HUES48 (cell line): ENCODE results near the gene CD8B.
A peak's percentile ranks its signal among the peaks of the same experiment; 100 is the strongest.
"Not testable (repeated sequence)": the region's sequence is repeated elsewhere in the genome, so short reads cannot be mapped to it uniquely, and the experiment has no call there.

Source experiments
- H3K27ac ChIP-seq: one replicate; pipeline ENCODE4 v1.7.0; 2013; ENCODE audit warnings: low read depth, low read length, inconsistent platforms
- H3K27me3 ChIP-seq: 2 replicates; pipeline ENCODE4 v1.6.1; 2013; ENCODE audit warnings: mild to moderate bottlenecking, low read length; ENCODE audit not compliant: control insufficient read depth, insufficient read depth
- H3K36me3 ChIP-seq: 2 replicates; pipeline ENCODE4 v1.6.1; 2013; ENCODE audit warnings: low read length; ENCODE audit not compliant: control insufficient read depth, insufficient read depth
- H3K4me1 ChIP-seq: 2 replicates; pipeline ENCODE4 v1.6.1; 2013; ENCODE audit warnings: mild to moderate bottlenecking, low read length; ENCODE audit not compliant: control insufficient read depth, insufficient read depth
- H3K4me3 ChIP-seq: 2 replicates; pipeline ENCODE4 v1.5.1; 2013; ENCODE audit warnings: mild to moderate bottlenecking, low read depth, low read length
- H3K9ac ChIP-seq: 2 replicates; pipeline ENCODE4 v1.6.1; 2013; ENCODE audit warnings: mild to moderate bottlenecking, low read depth, low read length, moderate library complexity
- H3K9me3 ChIP-seq: 2 replicates; pipeline ENCODE4 v1.6.1; 2013; ENCODE audit warnings: low read length; ENCODE audit not compliant: control insufficient read depth, insufficient read depth

The CD8B gene

DNA sequence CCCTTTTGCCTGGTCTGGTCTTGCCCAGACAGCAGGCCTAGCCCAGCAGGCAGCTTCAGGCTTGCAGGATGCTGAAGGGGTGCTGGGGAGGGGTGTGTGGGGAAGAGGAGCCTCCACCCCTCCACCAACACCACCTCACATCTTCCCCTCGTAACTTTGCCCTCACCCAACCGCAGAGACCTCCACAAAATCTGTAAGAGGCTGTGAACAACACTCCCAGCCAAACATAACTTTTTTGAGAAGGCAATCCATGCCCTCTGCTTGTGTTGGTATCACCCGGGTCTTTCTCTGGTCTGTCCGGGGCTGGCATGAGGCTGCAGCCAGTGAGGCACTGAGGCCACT is 26.2 kb downstream of the CD8B start:
- not testable (repeated sequence) for H3K4me3 ChIP-seq, H3K36me3 ChIP-seq, H3K9ac ChIP-seq, H3K27me3 ChIP-seq, H3K4me1 ChIP-seq, H3K27ac ChIP-seq, H3K9me3 ChIP-seq

DNA sequence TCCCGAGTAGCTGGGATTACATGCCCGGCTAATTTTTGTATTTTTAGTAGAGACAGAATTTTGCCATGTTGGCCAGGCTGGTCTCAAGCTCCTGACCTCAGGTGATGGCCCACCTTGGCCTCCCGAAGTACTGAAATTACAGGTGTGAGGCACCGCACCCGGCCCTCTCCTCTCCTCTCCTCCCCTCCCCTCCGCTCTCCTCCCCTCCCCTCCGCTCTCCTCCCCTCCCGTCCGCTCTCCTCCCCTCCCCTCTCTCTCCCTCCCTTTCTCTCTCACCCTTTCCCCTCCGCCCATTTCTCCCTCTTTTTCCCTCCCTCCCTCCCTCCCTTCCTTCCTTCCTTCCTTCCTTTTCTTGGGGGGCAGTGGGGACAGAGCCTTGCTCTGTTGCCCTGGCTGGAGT is 28.4 kb downstream of the CD8B start:
- no peak overlapping the region for H3K27ac ChIP-seq
- no peaks in the 10 kb centered on the region for H3K9me3 ChIP-seq
- no peak overlapping the region for H3K4me3 ChIP-seq
- no peaks in the 10 kb centered on the region for H3K27me3 ChIP-seq
- peaks cover 6% of the 10 kb centered on the region for H3K4me1 ChIP-seq
- H3K9ac ChIP-seq: no peak overlapping the region
- no peaks in the 10 kb centered on the region for H3K36me3 ChIP-seq

DNA sequence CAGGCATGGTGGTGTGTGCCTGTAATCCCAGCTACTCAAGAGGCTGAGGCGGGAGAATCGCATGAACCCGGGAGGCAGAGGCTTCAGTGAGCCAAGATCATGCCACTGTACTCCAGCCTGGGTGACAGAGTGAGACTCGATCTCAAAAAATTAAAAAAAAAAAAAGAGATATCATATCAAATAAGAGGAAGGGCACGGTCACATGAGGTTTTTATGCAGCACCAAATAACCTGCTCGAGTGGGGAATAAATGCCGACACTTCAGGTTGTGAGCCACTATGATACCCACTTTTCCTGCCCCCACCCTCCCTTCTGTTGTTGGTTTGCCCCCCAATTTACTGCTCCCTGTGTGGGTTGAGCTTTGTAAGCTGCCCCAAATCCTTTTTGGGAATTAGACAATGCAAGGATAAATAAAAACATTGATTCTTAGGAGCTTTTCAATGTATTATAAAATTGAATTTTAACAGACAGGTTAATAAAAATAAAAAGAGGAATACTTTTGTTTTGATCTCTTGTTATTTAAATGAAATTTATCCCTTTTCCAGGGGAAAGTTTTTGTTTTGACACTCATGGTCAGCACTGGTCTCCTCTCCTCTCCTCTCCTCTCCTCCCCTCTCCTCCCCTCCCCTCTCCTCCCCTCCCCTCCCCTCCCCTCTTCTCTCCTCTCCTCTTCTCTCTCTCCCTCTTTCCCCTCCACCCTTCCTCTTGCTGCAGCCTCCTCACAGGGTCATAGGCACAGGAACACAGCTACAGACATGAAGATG is 29.2 kb downstream of the CD8B start:
- H3K9me3 ChIP-seq: no peaks in the 10 kb centered on the region
- no peaks in the 10 kb centered on the region for H3K36me3 ChIP-seq
- H3K9ac ChIP-seq: no peak overlapping the region
- no peak overlapping the region for H3K27ac ChIP-seq
- peaks cover 6% of the 10 kb centered on the region for H3K4me1 ChIP-seq
- no peaks in the 10 kb centered on the region for H3K27me3 ChIP-seq
- H3K4me3 ChIP-seq: no peak overlapping the region

DNA sequence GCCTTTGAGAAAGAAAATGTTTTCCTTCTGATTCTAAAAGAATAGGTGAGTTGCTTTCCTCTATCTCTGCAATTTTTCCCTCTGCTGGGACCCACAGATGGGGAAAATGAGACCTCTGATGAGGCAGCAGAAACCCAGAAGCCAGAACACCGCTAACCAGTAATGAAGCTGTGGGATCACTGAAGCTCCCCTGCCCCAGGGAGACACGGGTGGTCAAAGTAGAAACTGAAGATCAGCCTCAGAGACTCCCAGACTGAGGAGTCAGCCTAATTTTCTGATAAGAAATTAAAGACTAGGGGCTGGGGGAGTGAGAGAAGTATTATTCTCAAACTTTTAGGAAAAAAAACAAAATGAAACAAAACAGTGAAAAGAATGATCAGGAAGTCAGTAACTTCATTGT is 30.1 kb downstream of the CD8B start:
- peaks cover 6% of the 10 kb centered on the region for H3K4me1 ChIP-seq
- no peaks in the 10 kb centered on the region for H3K36me3 ChIP-seq
- H3K27me3 ChIP-seq: no peaks in the 10 kb centered on the region
- H3K4me3 ChIP-seq: no peak overlapping the region
- no peaks in the 10 kb centered on the region for H3K9me3 ChIP-seq
- no peak overlapping the region for H3K9ac ChIP-seq
- H3K27ac ChIP-seq: peak overlapping the region; percentile 18

DNA sequence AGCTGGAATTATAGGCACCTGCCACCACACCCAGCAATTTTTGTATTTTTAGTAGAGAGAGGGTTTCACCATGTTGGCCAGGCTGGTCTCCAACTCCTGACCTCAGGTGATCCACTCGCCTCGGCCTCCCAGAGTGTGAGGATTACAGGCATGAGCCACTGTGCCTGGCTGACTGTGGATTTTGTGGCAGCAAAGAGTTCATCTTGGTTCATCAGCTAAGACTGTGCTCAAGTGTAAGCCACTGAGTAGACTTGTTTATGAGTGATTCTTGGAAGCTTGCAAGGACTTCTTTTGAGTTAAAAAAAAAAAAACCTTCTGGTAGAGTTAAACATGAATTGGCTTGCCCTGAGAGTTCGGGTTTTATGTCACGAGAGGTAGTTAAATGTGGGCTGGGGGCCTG is 34.7 kb downstream of the CD8B start:
- no peaks in the 10 kb centered on the region for H3K27me3 ChIP-seq
- no peak overlapping the region for H3K27ac ChIP-seq
- H3K4me1 ChIP-seq: peaks cover 5% of the 10 kb centered on the region
- H3K36me3 ChIP-seq: no peaks in the 10 kb centered on the region
- H3K9me3 ChIP-seq: no peaks in the 10 kb centered on the region; the same call in 1 of the 2 replicates
- H3K9ac ChIP-seq: no peak overlapping the region
- H3K4me3 ChIP-seq: no peak overlapping the region

DNA sequence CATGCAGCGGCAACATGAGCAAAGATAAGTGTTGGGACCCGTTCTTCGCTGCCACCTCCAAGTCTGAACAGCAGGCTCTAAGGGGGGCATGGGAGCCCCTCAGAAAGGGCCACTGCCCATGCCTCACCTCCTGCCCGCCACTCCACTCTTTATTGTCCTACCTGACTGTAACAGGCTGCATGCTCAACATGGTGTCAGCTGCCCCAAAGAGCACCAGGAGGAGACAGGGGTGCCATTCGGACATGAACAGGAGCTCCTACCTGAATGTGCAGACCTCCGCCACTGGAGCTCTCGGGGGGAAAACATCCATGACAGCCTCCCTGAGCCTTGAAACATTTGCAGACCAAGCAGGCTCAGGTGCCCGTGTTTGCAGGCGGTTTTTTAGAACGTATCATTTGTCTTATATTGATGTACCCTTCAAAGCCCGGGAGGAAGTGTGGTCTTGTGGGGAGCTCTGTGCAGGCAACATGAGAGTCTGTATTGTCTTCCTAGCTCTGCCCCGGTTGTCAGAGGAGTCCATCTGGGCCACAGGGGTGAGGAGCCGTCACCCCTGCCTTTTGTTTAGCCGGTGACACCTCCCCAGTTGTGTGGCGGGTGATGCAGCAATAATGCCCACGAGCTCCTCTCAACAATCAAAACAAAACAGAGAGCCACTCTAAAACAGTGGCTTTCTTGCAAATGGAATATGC is 35.8 kb downstream of the CD8B start:
- no peak overlapping the region for H3K4me3 ChIP-seq
- H3K4me1 ChIP-seq: no peaks in the 10 kb centered on the region
- H3K27me3 ChIP-seq: no peaks in the 10 kb centered on the region
- no peak overlapping the region for H3K9ac ChIP-seq
- no peaks in the 10 kb centered on the region; the same call in 1 of the 2 replicates for H3K9me3 ChIP-seq
- no peaks in the 10 kb centered on the region for H3K36me3 ChIP-seq
- H3K27ac ChIP-seq: no peak overlapping the region

DNA sequence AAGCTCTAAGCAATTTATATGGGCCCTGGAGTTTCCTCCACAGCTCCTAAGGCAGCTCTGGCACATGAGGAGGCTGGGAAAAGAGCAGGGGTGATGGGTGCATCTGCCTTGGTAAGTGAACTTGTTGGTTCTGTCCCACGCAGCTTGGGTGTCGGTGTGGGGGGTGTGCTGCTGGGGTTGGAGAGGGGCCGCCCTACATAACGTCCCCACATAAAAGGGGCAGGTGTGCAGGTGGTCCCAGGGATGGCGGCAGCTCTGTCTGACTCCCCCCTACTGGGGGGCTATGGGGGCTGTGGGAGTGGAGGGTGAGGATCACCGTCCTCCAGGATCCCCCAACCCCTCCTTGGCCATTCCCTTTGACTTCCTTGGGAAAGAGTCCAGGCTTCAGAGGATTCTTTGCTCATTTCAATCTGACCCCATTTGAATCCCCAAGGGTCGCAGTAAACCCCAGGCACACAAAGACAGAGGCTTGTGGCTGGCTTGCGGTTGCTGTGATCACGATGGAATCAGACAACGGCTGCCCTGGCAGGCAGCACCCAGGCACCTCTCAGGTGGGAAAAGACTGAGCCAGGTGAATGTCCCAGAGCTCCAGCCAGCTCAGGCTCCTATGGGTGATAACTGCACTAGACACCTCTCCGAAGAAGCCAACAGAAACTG is 36.5 kb downstream of the CD8B start:
- H3K36me3 ChIP-seq: no peaks in the 10 kb centered on the region
- H3K4me1 ChIP-seq: no peaks in the 10 kb centered on the region
- no peak overlapping the region for H3K4me3 ChIP-seq
- H3K27me3 ChIP-seq: no peaks in the 10 kb centered on the region
- no peaks in the 10 kb centered on the region; the same call in 1 of the 2 replicates for H3K9me3 ChIP-seq
- H3K9ac ChIP-seq: no peak overlapping the region
- H3K27ac ChIP-seq: no peak overlapping the region

DNA sequence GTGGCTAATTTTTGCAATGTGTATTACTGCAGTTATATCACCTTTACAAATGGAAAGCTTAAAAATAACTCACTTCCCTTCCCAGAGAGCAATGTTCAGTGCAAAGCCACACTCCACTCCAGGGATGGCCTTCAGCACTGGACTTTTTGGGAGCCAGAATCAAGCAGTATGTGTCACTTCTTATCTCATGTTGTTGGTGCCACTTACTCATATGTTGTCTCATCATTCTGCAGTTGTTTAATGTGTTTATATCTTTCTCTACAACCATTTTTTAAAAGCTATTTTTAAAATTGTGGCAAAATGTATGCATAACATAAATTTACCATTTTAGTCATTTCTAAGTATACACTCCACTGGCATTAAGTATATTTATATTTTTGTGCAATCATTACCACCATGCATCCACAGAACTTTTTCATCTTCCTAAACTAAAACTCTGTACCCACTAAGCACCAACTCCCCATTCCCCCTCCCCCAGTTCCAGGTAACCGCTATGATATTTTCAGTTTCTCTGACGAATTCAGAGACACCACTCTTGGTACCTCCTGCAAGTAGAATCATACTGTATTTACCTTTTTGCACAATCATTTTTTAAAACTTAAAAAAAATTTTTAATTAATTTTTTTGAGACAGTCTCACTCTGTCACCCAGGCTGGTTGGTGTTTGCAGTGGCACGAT is 38.9 kb downstream of the CD8B start:
- H3K27me3 ChIP-seq: no peaks in the 10 kb centered on the region

DNA sequence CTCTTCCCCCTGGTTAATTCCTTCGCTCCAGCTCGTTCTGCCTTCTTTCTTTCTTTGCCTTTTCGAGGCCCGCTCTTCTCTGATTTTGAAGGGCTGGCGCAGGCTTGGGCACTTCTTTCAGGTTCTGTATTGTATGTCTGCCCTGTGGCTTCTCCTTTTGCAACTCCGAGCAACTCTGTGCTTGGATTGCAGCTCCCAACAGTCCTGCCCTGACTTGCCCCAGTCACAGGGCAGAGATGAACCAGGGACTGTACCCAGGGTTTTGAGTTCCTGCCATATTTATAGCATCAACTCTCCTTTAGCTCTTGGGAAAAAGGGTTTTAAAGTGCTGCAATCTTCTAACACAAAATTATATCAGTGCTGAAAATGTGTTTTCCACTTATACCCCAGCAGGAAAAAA is 39.8 kb downstream of the CD8B start:
- no peak overlapping the region for H3K27ac ChIP-seq
- no peak overlapping the region for H3K4me3 ChIP-seq
- H3K36me3 ChIP-seq: no peaks in the 10 kb centered on the region
- no peaks in the 10 kb centered on the region for H3K27me3 ChIP-seq
- H3K9ac ChIP-seq: no peak overlapping the region
- no peaks in the 10 kb centered on the region; the same call in 1 of the 2 replicates for H3K9me3 ChIP-seq
- no peaks in the 10 kb centered on the region for H3K4me1 ChIP-seq

More for the DNA sequence above, 38.9 kb downstream of the CD8B start:
- H3K4me1 ChIP-seq: no peaks in the 10 kb centered on the region
- H3K9ac ChIP-seq: no peak overlapping the region
- H3K36me3 ChIP-seq: no peaks in the 10 kb centered on the region
- no peak overlapping the region for H3K4me3 ChIP-seq
- no peaks in the 10 kb centered on the region; the same call in 1 of the 2 replicates for H3K9me3 ChIP-seq
- H3K27ac ChIP-seq: no peak overlapping the region

DNA sequence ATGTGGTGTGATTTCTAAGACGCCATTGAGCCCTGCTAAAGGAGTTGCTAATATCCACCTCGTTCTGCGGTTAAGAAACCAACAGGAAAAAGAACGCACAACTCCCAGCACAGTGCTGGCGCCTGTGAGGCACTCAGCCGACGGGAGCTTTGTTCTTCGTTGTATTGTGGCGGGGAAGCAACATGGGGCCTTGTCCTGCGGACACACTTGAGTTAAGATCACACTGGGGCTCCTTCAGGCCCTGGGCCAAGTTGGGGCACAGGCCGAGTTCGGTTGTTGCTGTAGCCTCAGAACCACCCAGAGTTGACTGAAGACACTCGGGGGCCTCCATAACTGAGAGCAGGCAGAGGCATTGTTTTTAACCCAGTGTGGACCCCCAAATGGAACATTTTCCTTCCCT is 40.4 kb downstream of the CD8B start:
- Histone ChIP-seq H3K27ac (no peak overlapping the region), H3K9me3 (no peaks in the 10 kb centered on the region; the same call in 1 of the 2 replicates), H3K36me3 (no peaks in the 10 kb centered on the region), H3K9ac (no peak overlapping the region), H3K4me3 (no peak overlapping the region), H3K27me3 (no peaks in the 10 kb centered on the region), H3K4me1 (no peaks in the 10 kb centered on the region)
